HG03442 (cell line): ENCODE measurements around the gene SMIM36.
"Not testable (repeated sequence)": the region's sequence is repeated elsewhere in the genome, so short reads cannot be mapped to it uniquely, and the experiment has no call there.

ENCODE experiments used
- ATAC-seq: cut with Tn5 transposase; IDR thresholded peaks from one replicate; pipeline ENCODE4 v1.9.1; 2021; ENCODE audit warnings: mild to moderate bottlenecking, moderate library complexity; ENCODE audit not compliant: unreplicated experiment

Gene SMIM36

GRCh38 chr17:55510986-55511721, at the start of gene SMIM36:
Gene SMIM36 (minus strand): TSS chr17:55511452.
- no peak for ATAC-seq

GRCh38 chr17:55555772-55556171, 44.5 kb upstream of the SMIM36 start:
- ATAC-seq = no peak

GRCh38 chr17:55549140-55549539, 37.9 kb upstream of the SMIM36 start:
- no peak for ATAC-seq

- ATAC-seq = no peak
Measured at GRCh38 chr17:55546991-55547664, 35.9 kb upstream of the SMIM36 start.

- ATAC-seq = no peak
Measured at GRCh38 chr17:55546481-55546880, 35.2 kb upstream of the SMIM36 start.

DNA sequence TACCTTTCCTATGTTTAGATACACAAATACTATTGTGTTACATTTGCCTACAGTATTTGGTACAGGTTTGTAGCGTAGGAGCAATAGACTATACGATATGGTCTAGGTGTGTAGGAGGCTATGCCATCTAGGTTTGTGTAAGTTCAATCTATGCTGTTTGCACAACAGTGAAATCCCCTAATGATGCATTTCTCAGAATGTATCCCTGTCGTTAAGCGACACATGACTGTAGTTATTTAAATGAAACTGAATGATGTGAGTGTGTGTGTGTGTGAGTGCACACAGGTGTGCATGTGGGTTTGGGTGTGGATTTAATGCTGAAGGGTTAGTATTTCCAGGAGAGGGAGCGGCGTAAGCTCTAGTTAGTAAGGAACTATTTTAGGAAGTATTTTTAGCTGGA, 34.6 kb upstream of the SMIM36 start:
- no peak for ATAC-seq

DNA sequence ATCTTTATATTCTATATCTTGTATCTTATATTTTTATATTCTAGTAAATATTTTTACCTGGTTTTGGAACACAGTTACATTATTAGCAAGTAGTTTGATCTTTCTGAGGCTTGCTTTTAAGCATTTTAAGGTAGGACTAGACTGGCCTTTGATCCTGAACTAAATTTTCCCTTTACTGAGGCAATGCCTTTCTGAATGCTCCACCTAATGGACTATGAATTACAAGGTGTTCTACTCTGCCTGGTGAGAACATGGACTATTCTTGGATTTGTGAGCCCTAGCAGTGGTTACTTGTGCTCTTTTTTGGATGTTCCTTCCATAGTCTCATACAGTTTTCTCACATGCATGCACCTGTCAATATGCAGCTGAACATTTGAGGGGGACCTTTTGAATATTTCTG, 32.5 kb upstream of the SMIM36 start:
- ATAC-seq = no peak

DNA sequence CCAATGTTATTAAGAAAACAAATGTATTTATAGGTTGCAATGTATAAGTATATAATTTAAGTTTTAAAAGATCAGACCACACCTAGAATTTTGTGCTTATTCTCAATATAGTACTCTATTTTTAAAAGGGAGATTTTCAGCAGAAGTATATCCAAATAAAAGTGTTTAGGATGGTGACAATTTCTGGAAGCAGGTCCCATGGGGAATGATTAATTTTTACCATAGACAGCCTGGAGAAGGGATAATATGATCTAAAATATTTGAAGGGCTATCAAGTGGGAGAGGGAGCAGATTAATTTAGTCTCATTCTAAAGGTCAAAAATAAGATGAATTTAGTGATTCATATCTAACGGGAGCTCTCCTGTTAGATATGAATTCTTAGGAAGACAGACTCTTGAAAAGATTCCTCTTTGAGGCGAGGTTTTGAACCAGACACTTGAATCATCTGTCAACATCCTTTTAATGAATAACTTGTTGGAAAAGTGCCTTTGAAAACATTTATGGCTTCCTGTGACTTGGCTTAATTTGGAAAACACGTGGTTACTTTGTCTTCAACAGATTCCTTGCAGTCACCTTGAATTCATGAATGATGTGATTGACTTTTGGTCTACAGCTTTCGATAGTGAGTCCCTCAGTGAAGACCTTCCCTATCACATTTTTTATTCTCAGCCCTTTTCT, 29.3 kb upstream of the SMIM36 start:
- no peak for ATAC-seq

DNA sequence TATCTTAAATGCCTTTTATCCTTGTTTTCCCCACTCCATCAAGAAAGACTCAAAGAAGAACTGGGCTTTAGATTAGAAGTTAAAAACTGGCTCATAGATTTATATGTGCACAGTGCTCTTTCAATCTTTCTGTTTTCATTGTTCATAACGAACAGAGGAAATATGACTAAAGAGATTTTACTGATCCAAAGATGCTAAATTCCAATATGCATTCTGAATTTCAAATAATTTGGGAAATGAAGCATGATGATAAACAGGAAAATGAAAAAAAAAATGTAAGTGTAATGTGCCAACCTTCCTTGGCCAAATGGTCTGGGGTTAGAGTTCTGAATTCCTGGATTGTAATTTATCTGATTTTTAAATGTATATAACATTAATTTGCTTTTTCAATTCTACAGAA, 25.0 kb upstream of the SMIM36 start:
- no peak for ATAC-seq

- ATAC-seq = no peak
Measured at GRCh38 chr17:55533608-55534007, 22.4 kb upstream of the SMIM36 start.

GRCh38 chr17:55532670-55533069, 21.4 kb upstream of the SMIM36 start:
- ATAC-seq = no peak

- ATAC-seq = no peak
Measured at GRCh38 chr17:55531053-55531728, 19.9 kb upstream of the SMIM36 start.

DNA sequence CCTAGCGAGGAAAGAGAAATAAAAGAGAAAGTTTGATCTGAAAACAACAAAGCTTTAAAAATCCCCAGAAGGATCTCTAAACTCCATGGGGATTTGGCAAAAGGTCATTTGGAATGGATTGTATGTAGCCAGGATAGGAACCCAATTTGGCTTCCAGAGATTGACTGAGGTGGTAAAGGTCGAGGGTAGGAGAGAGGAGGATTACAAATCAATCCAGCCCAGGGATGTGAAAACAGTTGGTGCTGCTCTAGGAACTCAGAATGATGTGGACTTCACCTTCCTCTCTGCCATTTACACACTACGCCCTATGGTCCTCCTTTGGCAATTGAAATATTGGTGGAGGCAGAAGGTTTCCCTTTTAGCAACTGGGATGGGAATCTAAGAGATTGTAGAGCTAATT, 18.8 kb upstream of the SMIM36 start:
- ATAC-seq = no peak

DNA sequence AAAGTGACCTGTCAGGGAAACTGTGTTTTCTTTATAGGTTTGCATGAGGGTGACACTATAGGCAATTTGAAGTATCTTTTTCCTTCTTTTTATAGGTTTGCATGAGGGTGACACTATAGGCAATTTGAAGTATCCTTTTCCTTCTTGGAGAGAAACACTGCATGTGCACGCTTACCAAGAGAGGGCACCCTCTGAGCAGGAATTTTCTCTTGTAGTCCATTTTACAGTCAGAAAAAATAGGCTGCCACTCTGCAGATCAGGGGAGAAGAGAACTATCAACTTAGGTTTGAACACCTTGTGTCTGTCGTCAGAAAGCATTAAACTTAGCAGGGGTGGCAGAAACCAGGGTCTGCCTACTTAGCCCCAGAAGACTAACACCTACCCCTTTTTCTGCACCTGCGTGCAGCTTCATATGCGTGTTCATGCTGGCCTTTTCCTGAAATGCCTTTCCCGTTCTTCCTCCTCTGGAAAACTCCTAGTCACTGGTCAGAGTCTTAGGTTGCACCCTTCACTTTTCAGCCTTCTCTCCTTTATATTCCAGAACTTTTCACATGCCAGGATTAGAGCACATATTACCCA, 16.4 kb upstream of the SMIM36 start:
- no peak for ATAC-seq

GRCh38 chr17:55524440-55525220, 13.4 kb upstream of the SMIM36 start:
- ATAC-seq = peak; percentile 58

DNA sequence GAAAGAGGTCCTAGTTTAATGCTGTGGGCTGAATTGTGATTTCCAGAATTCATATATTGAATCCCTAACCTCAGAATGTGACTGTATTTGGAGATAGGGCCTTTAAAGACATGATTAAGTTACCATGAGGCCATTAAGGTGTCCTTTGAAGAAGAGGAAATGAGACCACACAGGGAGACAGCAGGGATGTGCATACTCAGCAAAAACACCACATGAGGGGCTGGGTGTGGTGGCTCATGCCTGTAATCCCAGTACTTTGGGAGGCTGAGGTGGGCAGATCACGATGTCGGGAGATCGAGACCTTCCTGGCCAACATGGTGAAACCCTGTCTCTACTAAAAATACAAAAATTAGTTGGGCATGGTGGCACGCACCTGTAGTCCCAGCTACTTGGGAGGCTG, 11.8 kb upstream of the SMIM36 start:
- not testable (repeated sequence) for ATAC-seq

GRCh38 chr17:55521186-55521585, 9.9 kb upstream of the SMIM36 start:
- no peak for ATAC-seq

DNA sequence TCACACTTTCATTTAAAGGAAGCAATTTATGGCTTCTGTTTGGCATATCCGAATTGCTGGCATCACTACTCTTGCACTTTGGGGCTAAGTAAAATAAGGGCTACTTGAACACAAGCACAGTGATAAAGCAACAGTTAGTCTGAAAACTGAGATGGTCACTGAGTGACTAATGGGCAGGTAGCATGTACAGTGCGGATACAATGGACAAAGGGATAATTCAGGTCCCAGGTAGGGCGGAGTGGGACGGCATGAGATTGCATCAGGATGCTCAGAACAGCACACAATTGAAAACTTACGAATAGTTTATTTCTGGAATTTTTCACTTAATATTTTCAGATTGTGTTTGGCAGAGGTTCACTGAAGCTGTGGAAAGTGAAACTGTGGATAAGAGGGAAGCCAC, 9.2 kb upstream of the SMIM36 start:
- ATAC-seq = no peak

GRCh38 chr17:55518510-55518909, 7.3 kb upstream of the SMIM36 start:
- no peak for ATAC-seq

DNA sequence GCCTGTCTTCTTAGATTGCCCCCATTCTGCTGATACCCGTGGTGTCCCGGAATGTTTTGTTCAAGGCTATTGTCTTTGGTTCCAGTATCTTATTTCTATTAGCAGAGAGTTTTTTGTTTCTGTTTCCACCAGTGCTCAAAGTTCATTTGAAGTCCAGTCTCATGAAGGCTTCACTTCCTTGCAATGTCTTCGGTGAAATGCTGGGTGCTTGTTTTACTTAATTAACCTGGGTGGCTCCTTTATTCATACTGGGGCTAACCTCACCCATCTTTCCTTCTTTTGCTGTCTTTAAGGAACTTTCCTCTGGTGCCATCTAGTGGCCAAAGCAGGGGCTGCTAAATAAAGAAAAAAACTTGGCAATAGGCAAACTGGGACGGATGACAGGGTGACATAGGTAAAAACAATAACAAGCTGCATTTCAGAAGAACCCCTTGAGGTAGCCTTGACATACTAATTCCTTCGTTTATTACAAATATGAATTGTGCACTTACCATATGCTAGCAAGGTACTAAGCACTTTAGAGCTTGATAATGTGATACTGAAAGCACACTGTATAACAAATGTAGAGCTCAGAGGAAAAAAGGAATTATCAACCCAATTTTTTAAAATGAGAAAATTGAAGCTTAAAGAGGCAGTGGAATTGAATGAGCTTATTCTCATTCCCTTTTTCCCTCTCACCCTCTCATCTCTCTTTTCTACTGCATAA, 2.8 kb upstream of the SMIM36 start:
- peak; percentile 72 for ATAC-seq
